ENCODE data around the gene DSCAML1. TPM values are rescaled to one million over a fixed set of nuclear protein-coding genes. Genes with fewer than 3 reads are reported as not detected.

Gene DSCAML1
- total RNA-seq, 1 experiment from 2014 or later: 0.15 TPM

GRCh38 chr11:117716521-117717440, 80.2 kb downstream of the DSCAML1 start:
- Histone ChIP-seq H3K56ac (ENCODE audit: insufficient read length, low read depth, low read length) (no peak overlapping the region), H4K20me1 (ENCODE audit: control insufficient read depth, insufficient read depth, insufficient read length) (no peaks in the 10 kb centered on the region), H3T11ph (ENCODE audit: low read length) (no peak overlapping the region), H3K27me3 (ENCODE audit: insufficient read depth, low read length) (peaks cover 4% of the 10 kb centered on the region), H3K23ac (ENCODE audit: insufficient read length, low read depth, low read length) (no peak overlapping the region), H2BK20ac (ENCODE audit: low read depth, low read length, poor library complexity, severe bottlenecking) (no peak overlapping the region), H2AK5ac (ENCODE audit: insufficient read length, low read length) (no peak overlapping the region), H3K9me3 (ENCODE audit: control insufficient read depth, low read depth, low read length) (no peaks in the 10 kb centered on the region), H3K79me1 (ENCODE audit: insufficient read depth, low read depth, low read length, poor library complexity, severe bottlenecking) (no peaks in the 10 kb centered on the region), H4K91ac (ENCODE audit: insufficient read length, low read depth, low read length) (no peak overlapping the region), H3K4me1 (ENCODE audit: insufficient read depth, low read length) (peaks cover 9% of the 10 kb centered on the region; the same call in 1 of the 2 replicates), H2AFZ (ENCODE audit: low read length) (no peak overlapping the region), H3K4ac (ENCODE audit: low read depth, low read length) (no peak overlapping the region), H3K27ac (ENCODE audit: insufficient read length, low read depth, low read length) (no peak overlapping the region), H4K5ac (ENCODE audit: insufficient read length, low read depth, low read length) (no peak overlapping the region), H4K8ac (replicated peaks; ENCODE audit: insufficient read length, low read depth, low read length) (no peak overlapping the region), H3K23me2 (ENCODE audit: insufficient read length, low read depth, low read length, poor library complexity, severe bottlenecking) (peaks cover 3% of the 10 kb centered on the region), H2BK5ac (ENCODE audit: insufficient read length, low read length) (no peak overlapping the region), H3K18ac (ENCODE audit: insufficient read length, low read depth, low read length) (no peak overlapping the region), H2BK12ac (ENCODE audit: insufficient read length, low read depth, low read length) (no peak overlapping the region), H3K14ac (ENCODE audit: insufficient read depth, low read length) (no peak overlapping the region), H3K4me2 (ENCODE audit: insufficient read depth, insufficient read length, low read length) (no peak overlapping the region), H3K9ac (ENCODE audit: extremely low read depth, insufficient read length, low read length) (no peak overlapping the region), H2BK15ac (ENCODE audit: low read depth, low read length) (no peak overlapping the region), H2BK120ac (ENCODE audit: low read depth, low read length, poor library complexity, severe bottlenecking) (no peak overlapping the region), H3K79me2 (ENCODE audit: insufficient read depth, low read length) (no peaks in the 10 kb centered on the region)
- TF ChIP-seq CTCF (conservative IDR thresholded peaks at IDR 0.05): no peak
- no peak for DNase-seq
- no peak overlapping the region for H3K4me3 Mint-ChIP-seq
- no peaks in the 10 kb centered on the region for H3K36me3 Mint-ChIP-seq (ENCODE audit: insufficient read depth in 1 of 3, low read depth in 3 of 3)
- WGBS (ENCODE audit: extremely low coverage, insufficient read length, low lambda C conversion rate): no CpG with 5 or more reads among the region's 20 CpGs
- peak overlapping the region in 2 of 3 experiments; percentile 77 to 96; a peak in 1 of 7 replicates for H3K27ac Mint-ChIP-seq
- H3K27me3 Mint-ChIP-seq (ENCODE audit: low read depth): peaks cover 14% of the 10 kb centered on the region
- peaks cover 42 to 55% of the 10 kb centered on the region in 2 experiments for H3K4me1 Mint-ChIP-seq
- H3K9me3 Mint-ChIP-seq: no peaks in the 10 kb centered on the region; a peak in 1 of 5 replicates

Data from H9 (cell line).